Esophagus (tissue), 2 donors: ENCODE measurements around the gene GPR84. TPM values are rescaled to one million over a fixed set of nuclear protein-coding genes. Genes with fewer than 3 reads are reported as not detected.

Experiments
- H3K27ac ChIP-seq, 2 donors: one replicate each; pipeline ENCODE4 v1.5.1; 2013; ENCODE audit warnings: low read depth in 2 of 2, mild to moderate bottlenecking in 2 of 2, inconsistent platforms in 1 of 2, low read length in 1 of 2, moderate library complexity in 1 of 2
- H3K27me3 ChIP-seq, 2 donors: one replicate each; pipeline ENCODE4 v1.6.1; 2013; ENCODE audit warnings: low read length in 2 of 2, control low read depth in 1 of 2, mild to moderate bottlenecking in 1 of 2; ENCODE audit not compliant: insufficient read depth in 2 of 2, control insufficient read depth in 1 of 2
- H3K36me3 ChIP-seq, 2 donors: one replicate each; pipeline ENCODE4 v1.6.1; 2013; ENCODE audit warnings: low read length in 1 of 2; ENCODE audit not compliant: control insufficient read depth in 2 of 2, insufficient read depth in 2 of 2
- H3K4me1 ChIP-seq, 2 donors: one replicate each; pipeline ENCODE4 v1.6.1; 2013; ENCODE audit warnings: low read length in 1 of 2; ENCODE audit not compliant: control insufficient read depth in 2 of 2, insufficient read depth in 2 of 2
- H3K4me3 ChIP-seq, 2 donors: one replicate each; pipeline ENCODE4 v1.5.1; 2013; ENCODE audit warnings: low read length in 2 of 2, mild to moderate bottlenecking in 2 of 2, low read depth in 1 of 2, moderate library complexity in 1 of 2
- H3K9me3 ChIP-seq, 2 donors: one replicate each; pipeline ENCODE4 v1.6.1; 2013; ENCODE audit warnings: mild to moderate bottlenecking in 2 of 2, low read depth in 1 of 2, low read length in 1 of 2, moderate library complexity in 1 of 2; ENCODE audit not compliant: control insufficient read depth in 2 of 2, insufficient read depth in 1 of 2
- WGBS, 2 donors: extraction: QIAGEN DNeasy Blood & Tissue Kit; methylation state at CpG; one replicate each; pipeline ENCODE4 v1.1.7; 2013; 5-methylcytosine and 5-hydroxymethylcytosine counted together
- polyA plus RNA-seq, 2 donors: library from polyadenylated mRNA; stranded (reverse); fragments of 200-250 nt; gene quantifications; one replicate each; pipeline ENCODE4 v1.2.3, GENCODE V29; 2013
- donor health status: healthy with polysubstance abuse.
- donor health status: Bipolar disorder and iron deficiency.

The GPR84 gene
- polyA plus RNA-seq, 2 donors = 0.29 TPM

- peak overlapping the region in 1 of 2 donors; percentile 95 for H3K27ac ChIP-seq
- no peaks in the 10 kb centered on the region for H3K27me3 ChIP-seq
- H3K4me3 ChIP-seq = no peak overlapping the region
- H3K36me3 ChIP-seq = peaks cover 0 to 13% of the 10 kb centered on the region in 2 donors
- whole genome bisulfite sequencing, 2 donors = 79 to 85% methylated on average over 2 of the region's 2 CpGs
- peaks cover 3 to 16% of the 10 kb centered on the region in 2 donors for H3K4me1 ChIP-seq
- H3K9me3 ChIP-seq = no peaks in the 10 kb centered on the region
Observed at GRCh38 chr12:54377007-54377406, 12.7 kb upstream of the GPR84 start.

GRCh38 chr12:54376596-54376995 is 12.3 kb upstream of the GPR84 start:
- Histone ChIP-seq H3K4me1 (peaks cover 7 to 20% of the 10 kb centered on the region in 2 donors), H3K27me3 (no peaks in the 10 kb centered on the region), H3K27ac (peak overlapping the region in 1 of 2 donors; percentile 95), H3K4me3 (no peak overlapping the region), H3K9me3 (no peaks in the 10 kb centered on the region), H3K36me3 (peaks cover 0 to 17% of the 10 kb centered on the region in 2 donors)
- WGBS, 2 donors = 59 to 66% methylated on average over 4 of the region's 4 CpGs

- peaks cover 7 to 23% of the 10 kb centered on the region in 2 donors for H3K4me1 ChIP-seq
- 52 to 70% methylated on average over 2 of the region's 2 CpGs for WGBS, 2 donors
- no peak overlapping the region for H3K4me3 ChIP-seq
- H3K36me3 ChIP-seq = peaks cover 0 to 24% of the 10 kb centered on the region in 2 donors
- peak overlapping the region; percentile 77 to 95 for H3K27ac ChIP-seq
- no peaks in the 10 kb centered on the region for H3K27me3 ChIP-seq
- no peaks in the 10 kb centered on the region for H3K9me3 ChIP-seq
Observed at GRCh38 chr12:54375259-54375579, 10.9 kb upstream of the GPR84 start.

DNA sequence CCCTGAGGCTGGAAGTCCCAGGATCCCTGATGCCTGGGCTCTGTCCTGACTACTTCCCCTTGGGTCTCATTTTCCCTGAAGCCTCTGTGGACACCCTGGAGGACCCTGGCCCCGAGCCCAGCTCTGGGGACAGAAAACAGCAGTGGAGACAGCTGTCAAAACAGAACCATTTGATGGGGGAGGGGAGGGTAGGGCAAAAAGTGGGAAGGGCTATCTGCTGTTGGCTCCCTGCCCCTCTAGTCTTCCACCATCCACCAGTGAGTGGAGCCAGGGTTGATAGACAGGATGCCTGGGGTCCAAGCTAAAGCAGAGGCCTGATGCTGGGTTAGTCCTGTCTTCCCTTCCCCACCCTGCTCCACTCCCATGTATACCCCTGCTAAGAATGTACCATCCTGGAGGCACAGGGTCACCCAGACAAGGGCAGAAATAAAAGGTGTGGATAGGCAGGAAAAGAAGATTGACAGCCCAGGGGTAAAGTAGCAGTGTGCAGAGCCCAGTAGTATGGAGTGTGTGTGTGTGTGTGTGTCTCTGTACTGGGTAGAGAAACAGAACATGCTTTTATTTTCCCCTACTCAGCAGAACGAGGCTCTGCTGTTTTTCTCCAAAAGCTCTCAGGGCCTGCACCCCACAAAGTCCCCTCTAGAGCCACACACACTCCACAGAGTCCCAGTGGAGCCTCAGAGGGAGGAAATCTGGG is 10.4 kb upstream of the GPR84 start:
- H3K4me1 ChIP-seq = peaks cover 7 to 20% of the 10 kb centered on the region in 2 donors
- no peaks in the 10 kb centered on the region for H3K27me3 ChIP-seq
- peaks cover 0 to 24% of the 10 kb centered on the region in 2 donors for H3K36me3 ChIP-seq
- H3K27ac ChIP-seq = peak overlapping the region; percentile 77 to 95
- WGBS, 2 donors = 44 to 50% methylated on average over 2 of the region's 2 CpGs
- H3K9me3 ChIP-seq = no peaks in the 10 kb centered on the region
- no peak overlapping the region for H3K4me3 ChIP-seq

- no peaks in the 10 kb centered on the region for H3K9me3 ChIP-seq
- H3K27me3 ChIP-seq = no peaks in the 10 kb centered on the region
- H3K27ac ChIP-seq = peak overlapping the region; percentile 77 to 95
- WGBS, 2 donors = 64 to 83% methylated on average over 8 to 10 of the region's 10 CpGs
- peaks cover 4 to 22% of the 10 kb centered on the region in 2 donors for H3K4me1 ChIP-seq
- no peak overlapping the region for H3K4me3 ChIP-seq
- peaks cover 0 to 24% of the 10 kb centered on the region in 2 donors for H3K36me3 ChIP-seq
Observed at GRCh38 chr12:54373649-54374561, 9.6 kb upstream of the GPR84 start.

DNA sequence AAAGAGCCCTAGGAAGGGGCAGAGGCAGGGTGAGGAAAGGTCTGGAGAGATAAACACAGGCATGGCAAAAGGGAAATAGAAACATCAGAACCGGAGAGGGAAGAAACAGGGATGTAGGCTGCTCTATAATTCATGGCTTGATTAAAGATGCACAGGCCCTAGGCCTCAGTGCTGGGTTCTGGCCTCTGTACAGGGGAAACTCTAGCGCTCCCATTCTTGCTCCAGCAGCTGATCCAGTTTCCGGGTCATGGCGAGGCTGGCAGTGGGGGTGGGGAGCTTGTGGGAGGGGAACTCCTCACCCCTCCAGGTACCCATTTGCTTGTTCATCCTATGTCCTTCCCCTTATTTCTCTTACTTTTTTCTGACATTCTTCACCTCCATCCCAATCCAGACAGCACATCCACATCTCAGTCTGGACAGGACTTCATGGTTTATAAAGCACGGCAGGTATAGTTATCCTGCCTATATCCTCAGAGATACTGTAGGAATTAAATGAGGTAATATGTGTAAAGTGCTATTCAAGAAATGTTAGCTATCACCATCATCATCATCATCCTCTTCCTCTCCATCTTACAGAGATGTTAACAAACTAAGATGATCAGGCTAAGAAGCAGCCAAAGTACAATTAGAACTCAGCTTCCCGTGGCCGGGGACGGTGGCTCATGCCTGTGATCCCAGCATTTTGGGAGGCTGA is 8.0 kb upstream of the GPR84 start:
- Histone ChIP-seq H3K27me3 (no peaks in the 10 kb centered on the region), H3K9me3 (no peaks in the 10 kb centered on the region), H3K4me3 (no peak overlapping the region), H3K4me1 (peaks cover 4 to 22% of the 10 kb centered on the region in 2 donors), H3K27ac (peak overlapping the region; percentile 23 to 81), H3K36me3 (peaks cover 0 to 18% of the 10 kb centered on the region in 2 donors)
- WGBS, 2 donors = 48 to 52% methylated on average over 8 of the region's 8 CpGs

- no peaks in the 10 kb centered on the region for H3K27me3 ChIP-seq
- H3K9me3 ChIP-seq = no peaks in the 10 kb centered on the region
- WGBS, 2 donors = 32 to 56% methylated on average over 5 of the region's 5 CpGs
- H3K4me1 ChIP-seq = peaks cover 4 to 22% of the 10 kb centered on the region in 2 donors
- peaks cover 0 to 17% of the 10 kb centered on the region in 2 donors for H3K36me3 ChIP-seq
- H3K27ac ChIP-seq = peak overlapping the region; percentile 50 to 81
- no peak overlapping the region for H3K4me3 ChIP-seq
Observed at GRCh38 chr12:54371328-54372112, 7.2 kb upstream of the GPR84 start.

GRCh38 chr12:54370171-54370730 is 6.0 kb upstream of the GPR84 start:
- WGBS, 2 donors = 27 to 31% methylated on average over 43 to 44 of the region's 44 CpGs
- peak overlapping the region in 1 of 2 donors; percentile 13 for H3K4me3 ChIP-seq
- peak overlapping the region in 1 of 2 donors; percentile 4 for H3K27ac ChIP-seq
- H3K36me3 ChIP-seq = peaks cover 0 to 17% of the 10 kb centered on the region in 2 donors
- H3K9me3 ChIP-seq = no peaks in the 10 kb centered on the region
- peaks cover 4 to 22% of the 10 kb centered on the region in 2 donors for H3K4me1 ChIP-seq
- no peaks in the 10 kb centered on the region for H3K27me3 ChIP-seq
